ELF-1 (cell line): ENCODE data around the gene CDK5R2.
A peak's percentile ranks its signal among the peaks of the same experiment; 100 is the strongest.

Experiments
- DNase-seq: peaks from one replicate; pipeline ENCODE4 v3.0.0-alpha.2; 2016; ENCODE audit warnings: low read depth, low spot score

CDK5R2 gene

DNA sequence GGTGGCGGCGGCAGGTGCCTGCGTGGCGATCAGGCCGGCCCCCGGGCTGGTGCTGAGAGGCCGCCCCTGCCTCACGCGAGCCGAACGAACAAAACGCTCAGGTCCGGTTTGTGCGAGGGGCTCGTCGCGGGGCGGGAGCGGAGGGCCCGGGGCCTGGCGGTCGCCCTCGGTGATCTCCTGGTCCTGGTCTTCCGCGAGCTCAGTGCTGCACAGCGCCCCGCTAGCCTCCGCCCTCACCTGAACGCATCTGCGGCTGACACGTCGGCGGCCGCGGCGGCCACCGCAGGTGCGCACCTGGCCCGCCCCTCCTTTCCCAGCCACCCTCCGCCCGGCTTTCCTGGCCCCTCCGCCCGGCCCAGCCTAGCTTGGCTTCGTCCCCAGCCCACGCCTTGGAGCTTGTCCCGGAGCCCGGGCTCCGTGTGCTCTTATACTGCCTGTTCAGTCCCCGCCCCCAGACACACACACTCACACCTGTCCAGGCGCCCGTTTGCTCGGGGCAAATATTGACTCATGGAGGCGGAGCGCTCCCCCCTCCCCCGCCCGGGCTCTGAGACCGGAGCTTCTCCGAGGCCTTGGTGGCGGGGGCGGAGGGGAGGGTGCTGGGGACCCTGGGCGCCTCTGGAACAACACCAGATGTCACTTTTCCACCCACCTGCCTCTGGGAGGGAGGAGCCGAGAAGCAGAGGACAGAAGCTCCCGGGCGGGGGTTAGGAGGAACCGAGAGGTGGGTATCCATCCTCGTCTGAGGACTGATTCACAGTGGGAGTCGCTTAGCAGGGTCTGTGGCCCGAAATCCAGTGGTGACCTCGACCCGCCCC is 42.3 kb downstream of the CDK5R2 start:
- peak; percentile 63 for DNase-seq

DNA sequence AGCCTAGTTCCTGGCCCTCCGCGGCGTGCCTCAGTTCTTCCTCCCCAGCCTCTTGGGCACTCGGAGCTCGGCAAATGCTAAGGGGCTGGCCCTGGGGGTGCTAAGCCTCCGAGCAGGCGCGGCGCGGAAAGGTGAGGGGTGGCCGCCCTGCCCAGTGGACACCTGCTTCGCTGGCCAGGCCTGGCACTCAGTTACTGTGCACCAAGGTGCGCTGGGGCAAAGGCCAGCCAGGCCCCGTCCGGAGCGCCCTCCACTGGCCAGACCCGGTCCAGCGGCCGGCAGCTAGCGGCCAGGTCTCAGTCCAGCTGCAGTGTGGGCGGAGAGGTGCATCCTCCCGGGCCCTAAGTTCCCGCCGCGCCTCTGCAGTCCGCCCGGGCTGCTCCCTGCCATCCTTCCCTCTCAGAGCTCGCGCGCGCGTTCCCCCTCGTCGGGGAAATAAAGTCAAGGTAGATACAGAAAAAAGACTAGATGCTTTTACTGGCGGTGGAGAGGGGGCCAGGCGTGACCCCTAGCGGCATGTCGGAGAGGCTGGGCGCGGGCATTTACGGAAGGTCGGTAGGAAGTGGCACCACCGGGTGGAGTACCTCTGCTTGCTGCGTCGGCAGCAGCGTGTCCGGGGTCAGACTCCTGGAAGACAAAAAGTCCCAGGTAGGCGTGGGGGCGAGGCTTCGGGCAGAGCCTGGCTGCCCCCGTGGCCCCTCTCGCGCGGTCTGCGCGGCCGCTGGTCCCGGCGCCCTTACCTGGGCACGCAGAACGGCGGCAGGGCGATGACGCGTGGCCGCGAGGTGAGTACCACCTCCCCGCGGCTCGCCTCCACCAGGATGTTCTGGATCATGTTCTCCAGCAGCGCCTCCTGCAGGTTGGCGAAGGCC is 43.2 kb downstream of the CDK5R2 start:
- DNase-seq, result peak; percentile 90

DNA sequence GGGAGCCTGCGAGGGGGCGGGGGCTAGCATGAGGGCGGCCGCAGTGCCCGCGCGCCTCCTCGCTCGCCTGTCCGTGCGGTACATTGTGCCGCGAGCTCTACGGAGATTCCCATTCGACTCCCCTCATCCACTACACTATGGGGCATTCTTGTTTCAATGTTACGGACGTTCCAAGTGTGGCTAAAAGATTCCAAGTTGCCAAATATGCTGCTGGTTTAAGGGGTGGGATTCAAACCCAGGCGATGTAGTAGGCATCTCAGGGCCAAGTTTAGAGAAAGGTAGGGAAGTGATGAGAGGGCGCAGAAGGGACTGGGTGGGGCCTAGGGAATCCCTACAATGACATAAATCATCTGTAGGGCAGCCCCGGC is 43.8 kb downstream of the CDK5R2 start:
- no peak for DNase-seq

DNA sequence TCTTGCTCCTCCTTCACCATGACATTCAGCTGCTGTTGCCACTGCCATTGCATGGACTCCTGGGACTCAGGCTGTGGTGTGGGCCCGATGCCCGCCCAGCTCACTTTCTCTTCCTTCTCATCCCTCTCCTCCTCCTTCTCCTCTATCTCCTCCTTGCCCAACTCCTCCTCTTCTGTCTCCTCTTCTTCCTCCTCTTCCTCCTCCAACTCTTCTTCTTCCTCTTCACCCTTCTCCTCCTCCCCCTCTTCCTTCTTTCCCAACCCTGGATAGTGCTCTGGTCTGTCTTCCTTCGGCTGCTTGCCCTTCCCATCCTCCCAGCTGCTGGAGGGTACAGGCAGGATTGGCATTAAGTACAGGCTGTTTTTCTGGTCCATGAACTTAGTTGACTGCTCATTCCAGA is 44.5 kb downstream of the CDK5R2 start:
- DNase-seq, result no peak

DNA sequence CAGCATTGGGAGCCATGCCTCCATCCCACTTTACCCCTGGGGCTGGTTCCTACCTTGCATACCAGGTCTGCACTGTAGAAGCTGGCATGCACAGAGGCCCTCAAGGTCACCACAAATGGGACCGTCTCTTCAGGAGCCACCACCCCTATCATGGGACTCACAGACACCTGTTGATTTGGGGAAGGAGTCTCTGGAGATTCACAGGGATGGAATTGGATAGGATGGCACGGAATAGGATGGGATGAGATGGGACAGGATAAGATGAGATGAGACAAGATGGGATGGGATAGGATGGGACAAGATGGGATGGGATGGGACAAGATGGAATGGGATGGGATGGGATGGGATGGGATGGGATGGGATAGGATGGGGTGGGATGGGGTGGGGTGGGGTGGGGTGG is 49.8 kb downstream of the CDK5R2 start:
- no peak for DNase-seq

DNA sequence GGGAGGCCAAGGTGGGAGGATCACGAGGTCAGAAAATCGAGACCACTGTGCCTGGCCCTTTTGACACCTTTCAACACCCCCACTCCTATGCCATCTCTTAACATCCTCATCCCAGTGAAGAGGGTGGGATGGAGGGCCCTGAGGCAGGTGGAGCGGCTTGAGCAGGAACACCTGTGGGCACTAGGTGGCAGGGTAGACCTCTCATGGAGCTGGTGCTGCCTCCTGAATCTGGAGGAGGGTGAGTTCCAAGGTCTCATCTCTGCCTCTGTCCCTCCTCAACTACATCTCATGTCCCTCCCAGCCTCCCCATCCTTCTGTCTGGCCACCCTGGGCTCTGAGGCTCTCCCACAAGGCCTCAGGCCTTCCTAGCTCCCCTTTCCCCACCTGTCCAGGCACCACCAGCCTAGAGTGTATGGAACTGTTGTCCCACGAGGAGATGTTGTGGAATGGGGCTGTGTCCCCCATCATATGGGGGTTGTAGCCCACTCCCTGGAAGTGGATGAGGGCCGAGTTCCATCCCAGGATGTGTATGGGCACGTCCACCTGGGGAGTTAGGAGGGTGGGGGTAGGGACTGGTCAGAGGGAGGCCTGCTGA is 50.8 kb downstream of the CDK5R2 start:
- DNase-seq, result peak; percentile 49

DNA sequence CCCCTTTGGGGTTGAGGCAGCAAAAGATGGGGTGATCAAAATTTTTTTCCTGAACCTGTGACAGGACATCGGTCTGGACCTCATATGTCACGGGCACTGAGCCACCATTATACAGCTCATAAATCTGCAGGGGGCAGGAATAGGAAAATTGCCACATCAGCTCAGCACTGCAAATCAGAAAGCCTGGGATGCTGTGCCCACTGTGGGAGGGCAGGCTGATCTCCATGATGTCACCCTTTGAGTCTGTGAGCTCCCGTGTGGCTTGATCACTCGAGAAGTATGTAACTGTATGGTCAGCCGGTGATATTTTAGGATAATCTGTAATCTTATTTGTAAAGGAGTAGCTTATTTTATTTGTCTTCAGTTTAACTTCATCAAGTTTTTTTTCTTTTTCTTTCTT is 51.4 kb downstream of the CDK5R2 start:
- no peak for DNase-seq
